Measurements from ENCODE around the gene GNAZ. TPM values are rescaled to one million over a fixed set of nuclear protein-coding genes. Genes with fewer than 3 reads are reported as not detected.

Gene GNAZ
- total and polyA plus RNA-seq, 5 experiments from 2014 or later = 0.30 to 0.68 (median 0.48) TPM; not detected in 2

GRCh38 chr22:23095733-23096342 is 25.5 kb downstream of the GNAZ start:
- Mint-ChIP-seq H3K9me3 (no peaks in the 10 kb centered on the region), H3K4me1 (no peaks in the 10 kb centered on the region), H3K27ac (no peak overlapping the region), H3K4me3 (no peak overlapping the region), H3K36me3 (no peaks in the 10 kb centered on the region), H3K27me3 (no peaks in the 10 kb centered on the region)
- DNase-seq (no peak), ATAC-seq (no peak)
- POLR2A ChIA-PET = no interaction called here

GRCh38 chr22:23097412-23098229 is 27.3 kb downstream of the GNAZ start:
- H3K4me3 Mint-ChIP-seq = no peak overlapping the region

GRCh38 chr22:23098230-23098705 is 27.9 kb downstream of the GNAZ start:
- Mint-ChIP-seq H3K4me3 (no peak overlapping the region), H3K4me1 (no peaks in the 10 kb centered on the region), H3K9me3 (no peaks in the 10 kb centered on the region), H3K36me3 (no peaks in the 10 kb centered on the region), H3K27ac (no peak overlapping the region), H3K27me3 (no peaks in the 10 kb centered on the region)
- POLR2A ChIA-PET = no interaction called here
- no peak for DNase-seq
- no peak for ATAC-seq

More at GRCh38 chr22:23097412-23098229, 27.3 kb downstream of the GNAZ start:
- Mint-ChIP-seq H3K9me3 (no peaks in the 10 kb centered on the region), H3K4me1 (no peaks in the 10 kb centered on the region), H3K36me3 (no peaks in the 10 kb centered on the region), H3K27ac (peak overlapping the region in 1 of 10 donors; percentile 40), H3K27me3 (no peaks in the 10 kb centered on the region)
- DNase-seq (no peak), ATAC-seq (no peak)
- POLR2A ChIA-PET = no interaction called here

- Mint-ChIP-seq H3K36me3 (no peaks in the 10 kb centered on the region), H3K27me3 (no peaks in the 10 kb centered on the region), H3K27ac (no peak overlapping the region), H3K9me3 (no peaks in the 10 kb centered on the region), H3K4me3 (no peak overlapping the region), H3K4me1 (no peaks in the 10 kb centered on the region)
- POLR2A ChIA-PET = no interaction called here
- ATAC-seq = no peak
- no peak for DNase-seq
Measured at GRCh38 chr22:23098718-23099530, 28.6 kb downstream of the GNAZ start.

GRCh38 chr22:23099531-23099804 is 29.1 kb downstream of the GNAZ start:
- Mint-ChIP-seq H3K4me1 (no peaks in the 10 kb centered on the region), H3K9me3 (no peaks in the 10 kb centered on the region), H3K27ac (no peak overlapping the region), H3K4me3 (no peak overlapping the region), H3K36me3 (no peaks in the 10 kb centered on the region), H3K27me3 (no peaks in the 10 kb centered on the region)
- ATAC-seq (no peak), DNase-seq (no peak)
- POLR2A ChIA-PET = no interaction called here

- Mint-ChIP-seq H3K27me3 (no peaks in the 10 kb centered on the region), H3K4me1 (no peaks in the 10 kb centered on the region), H3K36me3 (no peaks in the 10 kb centered on the region), H3K9me3 (no peaks in the 10 kb centered on the region), H3K4me3 (no peak overlapping the region), H3K27ac (no peak overlapping the region)
- DNase-seq (no peak), ATAC-seq (no peak)
- POLR2A ChIA-PET = no interaction called here
Measured at GRCh38 chr22:23100124-23100801, 29.9 kb downstream of the GNAZ start.

GRCh38 chr22:23101524-23101923 is 31.2 kb downstream of the GNAZ start:
- ATAC-seq (no peak), DNase-seq (no peak)
- H3K27ac Mint-ChIP-seq = no peak overlapping the region
- no peaks in the 10 kb centered on the region for H3K36me3 Mint-ChIP-seq
- H3K9me3 Mint-ChIP-seq = no peaks in the 10 kb centered on the region
- H3K4me1 Mint-ChIP-seq = no peaks in the 10 kb centered on the region
- H3K27me3 Mint-ChIP-seq = no peaks in the 10 kb centered on the region
- H3K4me3 Mint-ChIP-seq = no peak overlapping the region
- POLR2A ChIA-PET = no interaction called here

GRCh38 chr22:23102002-23102655 is 31.8 kb downstream of the GNAZ start:
- Mint-ChIP-seq H3K36me3 (no peaks in the 10 kb centered on the region), H3K4me3 (no peak overlapping the region), H3K9me3 (no peaks in the 10 kb centered on the region), H3K27ac (peak overlapping the region in 2 of 10 donors; percentile 41 to 45), H3K4me1 (no peaks in the 10 kb centered on the region), H3K27me3 (no peaks in the 10 kb centered on the region)
- ATAC-seq (no peak), DNase-seq (no peak)
- POLR2A ChIA-PET = no interaction called here

- POLR2A ChIA-PET = no interaction called here
Measured at GRCh38 chr22:23102776-23103175, 32.5 kb downstream of the GNAZ start.

GRCh38 chr22:23103199-23103954 is 33.1 kb downstream of the GNAZ start:
- POLR2A ChIA-PET = no interaction called here
- Mint-ChIP-seq H3K4me1 (peaks cover 0 to 2% (median 0%) of the 10 kb centered on the region in 4 donors), H3K9me3 (no peaks in the 10 kb centered on the region), H3K36me3 (no peaks in the 10 kb centered on the region), H3K27me3 (no peaks in the 10 kb centered on the region), H3K4me3 (no peak overlapping the region), H3K27ac (no peak overlapping the region)
- DNase-seq = no peak
- ATAC-seq = no peak

More at GRCh38 chr22:23102776-23103175, 32.5 kb downstream of the GNAZ start:
- H3K4me3 Mint-ChIP-seq = no peak overlapping the region
- H3K27me3 Mint-ChIP-seq = no peaks in the 10 kb centered on the region
- H3K27ac Mint-ChIP-seq = peak overlapping the region in 2 of 10 donors; percentile 41 to 45
- DNase-seq (no peak), ATAC-seq (no peak)
- peaks cover 0 to 2% (median 0%) of the 10 kb centered on the region in 4 donors for H3K4me1 Mint-ChIP-seq
- H3K9me3 Mint-ChIP-seq = no peaks in the 10 kb centered on the region
- no peaks in the 10 kb centered on the region for H3K36me3 Mint-ChIP-seq

GRCh38 chr22:23104187-23104971 is 34.1 kb downstream of the GNAZ start:
- H3K27ac Mint-ChIP-seq = peak overlapping the region in 1 of 10 donors; percentile 6
- no peaks in the 10 kb centered on the region for H3K9me3 Mint-ChIP-seq
- POLR2A ChIA-PET = no interaction called here
- no peak for DNase-seq
- H3K4me1 Mint-ChIP-seq = peaks cover 0 to 2% (median 0%) of the 10 kb centered on the region in 4 donors
- ATAC-seq = no peak
- no peak overlapping the region for H3K4me3 Mint-ChIP-seq
- no peaks in the 10 kb centered on the region for H3K36me3 Mint-ChIP-seq
- H3K27me3 Mint-ChIP-seq = no peaks in the 10 kb centered on the region
